GM23248 (cell line): ENCODE measurements around the gene CDC42SE1. TPM values are rescaled to one million over a fixed set of nuclear protein-coding genes. Genes with fewer than 3 reads are reported as not detected.

Source experiments
- DNase-seq: peaks from one replicate; pipeline ENCODE4 v3.0.0-alpha.2; 2015
- H2AFZ ChIP-seq: fragments of 200-600 bp; sonication (generic); 2 replicates; pipeline ENCODE4 v1.6.1; 2016; ENCODE audit warnings: antibody characterized with exemption
- H3F3A ChIP-seq: fragments of 200-600 bp; sonication (generic); 2 replicates; pipeline ENCODE4 v1.6.1; 2016; ENCODE audit warnings: mild to moderate bottlenecking, antibody characterized with exemption, mixed run types; ENCODE audit not compliant: insufficient read depth
- H3K27ac ChIP-seq: fragments of 200-600 bp; sonication (generic); 2 replicates; pipeline ENCODE4 v1.5.1; 2016; ENCODE audit warnings: mild to moderate bottlenecking
- H3K27me3 ChIP-seq: fragments of 200-600 bp; sonication (generic); replicated peaks from 2 replicates; pipeline ENCODE4 v1.6.1; 2016; ENCODE audit warnings: mild to moderate bottlenecking; ENCODE audit not compliant: insufficient read depth
- H3K36me3 ChIP-seq: fragments of 200-600 bp; sonication (generic); 2 replicates; pipeline ENCODE4 v1.6.1; 2016; ENCODE audit warnings: low read depth, mild to moderate bottlenecking
- H3K4me1 ChIP-seq: fragments of 200-600 bp; sonication (generic); 2 replicates; pipeline ENCODE4 v1.6.1; 2016; ENCODE audit warnings: mild to moderate bottlenecking; ENCODE audit not compliant: insufficient read depth
- H3K4me2 ChIP-seq: fragments of 200-600 bp; sonication (generic); one replicate; pipeline ENCODE4 v1.6.1; 2016; ENCODE audit warnings: mild to moderate bottlenecking; ENCODE audit not compliant: unreplicated experiment
- H3K4me3 ChIP-seq: fragments of 200-600 bp; sonication (generic); 2 replicates; pipeline ENCODE4 v1.5.1; 2016; ENCODE audit warnings: mild to moderate bottlenecking
- H3K79me2 ChIP-seq: fragments of 200-600 bp; sonication (generic); 2 replicates; pipeline ENCODE4 v1.6.1; 2016; ENCODE audit warnings: mild to moderate bottlenecking; ENCODE audit not compliant: insufficient read depth
- H3K9ac ChIP-seq: fragments of 200-600 bp; sonication (generic); 2 replicates; pipeline ENCODE4 v1.6.1; 2016; ENCODE audit warnings: mild to moderate bottlenecking
- H3K9me2 ChIP-seq: fragments of 200-600 bp; sonication (generic); 2 replicates; pipeline ENCODE4 v1.6.1; 2016; ENCODE audit warnings: mixed run types, mild to moderate bottlenecking, moderate library complexity; ENCODE audit not compliant: insufficient read depth
- H3K9me3 ChIP-seq: fragments of 200-600 bp; sonication (generic); one replicate; pipeline ENCODE4 v1.6.1; 2017; ENCODE audit warnings: low read depth
- H4K20me1 ChIP-seq: fragments of 200-600 bp; sonication (generic); 2 replicates; pipeline ENCODE4 v1.6.0; 2016; ENCODE audit not compliant: insufficient read depth
- EZH2 ChIP-seq: fragments of 200-600 bp; sonication (generic); IDR thresholded peaks from 2 replicates; pipeline ENCODE4 v1.6.1; 2018; ENCODE audit warnings: antibody characterized with exemption, mild to moderate bottlenecking; ENCODE audit not compliant: insufficient read depth, poor library complexity, severe bottlenecking
- EZH2phosphoT487 ChIP-seq: fragments of 200-600 bp; sonication (generic); IDR thresholded peaks from 2 replicates; pipeline ENCODE4 v1.6.1; 2018; ENCODE audit warnings: antibody characterized with exemption, moderate library complexity, mild to moderate bottlenecking, low read depth; ENCODE audit not compliant: insufficient read depth
- WGBS, 2 experiments: methylation state at CpG; one replicate each; pipeline ENCODE4 v1.1.6; 2015 to 2017; ENCODE audit warnings: low lambda C conversion rate in 2 of 2, low coverage in 1 of 2; ENCODE audit errors: missing lambda C conversion rate in 2 of 2; 5-methylcytosine and 5-hydroxymethylcytosine counted together
- in situ Hi-C: fragments of 300-500 bp; cut with MboI; formaldehyde crosslinking; loops from 2 replicates; pipeline ENCODE4 v1.15.0; 2020
- polyA plus RNA-seq: library from polyadenylated mRNA; unstranded; fragments of >200 nt; fragmentation: Nextera tagmentation; extraction: Ambion mirVana; gene quantifications from 2 replicates; pipeline ENCODE4 v1.2.1, GENCODE V29; 2016
- small RNA-seq: library from RNA; depleted of rRNA; stranded (forward); fragments of <200 nt; gene quantifications from one replicate; pipeline ENCODE3, GENCODE V24; 2014; ENCODE audit warnings: low read depth, low replicate concordance
- total RNA-seq: library from RNA; depleted of rRNA; stranded (reverse); fragments of >200 nt; shearing (Covaris generic); gene quantifications from 2 replicates; pipeline ENCODE4 v1.2.3, GENCODE V29; 2014; rRNA removed

Gene CDC42SE1
- total and polyA plus RNA-seq, 2 experiments from 2014 or later, result 18.2 to 52.2 TPM

DNA sequence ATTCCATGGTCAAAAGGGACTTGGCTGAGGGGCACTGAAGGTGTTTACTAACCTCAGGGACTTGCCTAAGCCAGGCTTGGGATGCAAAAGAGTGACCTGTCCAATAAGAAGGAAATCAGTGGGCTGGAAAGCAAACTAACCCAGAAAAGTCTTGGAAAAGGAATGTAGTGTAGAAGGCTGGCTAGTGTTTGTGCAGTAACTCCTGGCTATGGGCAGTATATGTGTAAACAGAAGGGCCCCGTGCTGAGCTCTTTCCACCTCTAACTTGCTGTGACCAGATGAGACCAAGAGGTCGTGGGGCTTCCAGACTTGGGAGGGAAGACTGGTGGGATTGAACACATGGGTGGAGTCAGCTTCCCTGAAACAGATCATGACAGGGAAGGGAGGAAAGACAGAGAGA, 56.8 kb downstream of the CDC42SE1 start:
- H3K4me2 ChIP-seq, result no peak overlapping the region
- in situ Hi-C loops, result no loop called here
- no peaks in the 10 kb centered on the region for H3K9me2 ChIP-seq
- H3K27me3 ChIP-seq, result no peaks in the 10 kb centered on the region
- no peak for DNase-seq
- no peak overlapping the region for H2AFZ ChIP-seq
- H3K4me1 ChIP-seq, result peaks cover 26% of the 10 kb centered on the region
- H3K4me3 ChIP-seq, result no peak overlapping the region
- no peak overlapping the region for H3K27ac ChIP-seq
- no peaks in the 10 kb centered on the region for H3K9me3 ChIP-seq
- WGBS, 2 experiments, result 24 to 43% methylated on average over 2 of the region's 2 CpGs
- TF ChIP-seq EZH2 (no peak), EZH2phosphoT487 (no peak)
- H3K9ac ChIP-seq, result no peak overlapping the region
- peaks cover 10% of the 10 kb centered on the region for H3F3A ChIP-seq
- no peaks in the 10 kb centered on the region for H4K20me1 ChIP-seq
- peaks cover 13% of the 10 kb centered on the region; the same call in 1 of the 2 replicates for H3K79me2 ChIP-seq
- no peaks in the 10 kb centered on the region for H3K36me3 ChIP-seq

DNA sequence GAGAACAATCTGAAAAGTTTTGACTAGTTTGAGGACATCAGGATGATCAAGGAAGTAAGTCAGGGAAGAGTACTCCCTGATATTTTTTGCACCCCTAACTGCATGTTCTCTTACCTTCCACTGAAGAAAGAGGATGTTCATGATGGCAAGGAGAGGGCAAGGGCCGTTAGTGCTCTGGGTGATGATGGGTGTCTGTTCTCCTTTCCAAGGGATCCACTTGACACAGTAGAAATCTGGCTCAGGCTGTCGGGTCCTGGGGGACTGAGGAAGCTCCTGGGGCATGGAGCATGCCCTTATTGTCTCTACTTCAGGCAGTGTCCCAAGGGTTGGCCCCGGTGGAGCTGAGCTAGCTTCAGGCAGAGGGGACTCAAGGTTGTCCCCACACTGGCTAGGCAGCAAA, 57.4 kb downstream of the CDC42SE1 start:
- Histone ChIP-seq H2AFZ (no peak overlapping the region), H3K27me3 (no peaks in the 10 kb centered on the region), H3K9me3 (no peaks in the 10 kb centered on the region), H3F3A (peaks cover 4% of the 10 kb centered on the region), H3K4me2 (no peak overlapping the region), H3K4me3 (no peak overlapping the region), H3K27ac (no peak overlapping the region), H3K36me3 (no peaks in the 10 kb centered on the region), H3K9me2 (no peaks in the 10 kb centered on the region), H3K79me2 (peaks cover 13% of the 10 kb centered on the region; the same call in 1 of the 2 replicates), H4K20me1 (no peaks in the 10 kb centered on the region), H3K4me1 (peaks cover 22% of the 10 kb centered on the region), H3K9ac (no peak overlapping the region)
- DNase-seq, result no peak
- TF ChIP-seq EZH2, result no peak
- no peak for TF ChIP-seq EZH2phosphoT487
- in situ Hi-C loops, result no loop called here
- whole genome bisulfite sequencing, 2 experiments, result 80 to 90% methylated on average over 3 of the region's 3 CpGs

DNA sequence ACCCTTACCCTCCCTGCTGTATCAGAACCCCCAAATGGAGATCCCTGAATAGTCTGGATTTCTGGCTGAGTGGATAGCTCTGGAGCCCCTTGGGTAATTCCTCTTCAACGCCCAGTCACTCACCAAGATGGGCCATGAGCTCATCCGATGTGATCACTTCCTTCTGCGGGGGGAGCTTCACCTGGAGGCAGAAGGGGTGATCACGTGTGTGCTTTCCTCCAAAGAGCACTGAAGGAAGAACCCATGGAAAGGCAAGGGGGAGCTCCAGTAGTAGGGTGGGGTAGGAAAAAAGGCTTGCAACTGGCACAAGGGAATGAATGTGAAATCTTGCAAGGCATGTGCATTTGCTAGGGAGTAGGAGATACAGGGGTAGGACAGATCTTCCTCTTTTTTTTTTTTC, 57.8 kb downstream of the CDC42SE1 start:
- Histone ChIP-seq H3K4me2 (no peak overlapping the region), H3K27me3 (no peaks in the 10 kb centered on the region), H3K4me1 (peaks cover 19% of the 10 kb centered on the region), H3K27ac (no peak overlapping the region), H4K20me1 (no peaks in the 10 kb centered on the region), H3K9ac (no peak overlapping the region), H3K4me3 (no peak overlapping the region), H3K79me2 (peaks cover 13% of the 10 kb centered on the region; the same call in 1 of the 2 replicates), H3K36me3 (no peaks in the 10 kb centered on the region), H3K9me2 (no peaks in the 10 kb centered on the region), H2AFZ (no peak overlapping the region), H3K9me3 (no peaks in the 10 kb centered on the region), H3F3A (no peaks in the 10 kb centered on the region)
- 83 to 85% methylated on average over 4 of the region's 4 CpGs for WGBS, 2 experiments
- DNase-seq, result no peak
- in situ Hi-C loops, result no loop called here
- TF ChIP-seq EZH2, result no peak
- TF ChIP-seq EZH2phosphoT487, result no peak

Small RNA genes lying within 50 kb of the gene (small RNA-seq; reads per million reads assigned to genes)
- not detected for gene RNU6-884P

Other genes starting within 250 kb of the CDC42SE1 start
- 31.0 and 34.7 TPM in 2 replicates for gene ARNT, start 183.0 kb downstream of the CDC42SE1 start, total RNA-seq
- 30.9 and 32.8 TPM in 2 replicates for gene ARNT, start 183.0 kb downstream of the CDC42SE1 start, polyA plus RNA-seq
- gene CTXND2, start 172.5 kb downstream of the CDC42SE1 start, total RNA-seq, result not detected in 2 replicates
- gene CTXND2, start 172.5 kb downstream of the CDC42SE1 start, polyA plus RNA-seq, result not detected in 2 replicates
- gene SETDB1, start 133.3 kb downstream of the CDC42SE1 start, total RNA-seq, result 21.4 and 30.2 TPM in 2 replicates
- 9.7 and 10.2 TPM in 2 replicates for gene SETDB1, start 133.3 kb downstream of the CDC42SE1 start, polyA plus RNA-seq
- 124 and 148 TPM in 2 replicates for gene CERS2, start 84.8 kb downstream of the CDC42SE1 start, total RNA-seq
- gene CERS2, start 84.8 kb downstream of the CDC42SE1 start, polyA plus RNA-seq, result 201 and 202 TPM in 2 replicates
- not detected in 2 replicates for gene ANXA9, start 77.3 kb downstream of the CDC42SE1 start, total RNA-seq
- gene ANXA9, start 77.3 kb downstream of the CDC42SE1 start, polyA plus RNA-seq, result 0.16 and 0.26 TPM in 2 replicates
- 7.7 and 9.1 TPM in 2 replicates for gene MINDY1, start 52.7 kb downstream of the CDC42SE1 start, total RNA-seq
- 4.6 and 6.1 TPM in 2 replicates for gene MINDY1, start 52.7 kb downstream of the CDC42SE1 start, polyA plus RNA-seq
- gene PRUNE1, start 51.2 kb downstream of the CDC42SE1 start, total RNA-seq, result 7.2 and 10.5 TPM in 2 replicates
- gene PRUNE1, start 51.2 kb downstream of the CDC42SE1 start, polyA plus RNA-seq, result 9.0 and 10.8 TPM in 2 replicates
- gene BNIPL, start 23.0 kb downstream of the CDC42SE1 start, total RNA-seq, result not detected in 2 replicates
- gene BNIPL, start 23.0 kb downstream of the CDC42SE1 start, polyA plus RNA-seq, result 0.09 TPM in 1 of 2 replicates, not detected in the other
- gene C1orf56, start 11.9 kb downstream of the CDC42SE1 start, total RNA-seq, result 1.0 and 2.8 TPM in 2 replicates
- 15.8 and 17.7 TPM in 2 replicates for gene C1orf56, start 11.9 kb downstream of the CDC42SE1 start, polyA plus RNA-seq
- 1.9 and 3.7 TPM in 2 replicates for gene MLLT11, start 775 bp upstream of the CDC42SE1 start, total RNA-seq
- gene MLLT11, start 775 bp upstream of the CDC42SE1 start, polyA plus RNA-seq, result 7.3 and 7.7 TPM in 2 replicates
- gene GABPB2, start 11.1 kb upstream of the CDC42SE1 start, total RNA-seq, result 14.7 and 14.9 TPM in 2 replicates
- gene GABPB2, start 11.1 kb upstream of the CDC42SE1 start, polyA plus RNA-seq, result 7.4 and 8.4 TPM in 2 replicates
- 1.4 and 3.8 TPM in 2 replicates for gene SEMA6C, start 87.0 kb upstream of the CDC42SE1 start, total RNA-seq
- 0.58 and 1.1 TPM in 2 replicates for gene SEMA6C, start 87.0 kb upstream of the CDC42SE1 start, polyA plus RNA-seq
- not detected in 2 replicates for gene TNFAIP8L2, start 97.0 kb upstream of the CDC42SE1 start, total RNA-seq
- gene TNFAIP8L2, start 97.0 kb upstream of the CDC42SE1 start, polyA plus RNA-seq, result not detected in 2 replicates
- 7.1 and 11.5 TPM in 2 replicates for gene LYSMD1, start 106.3 kb upstream of the CDC42SE1 start, total RNA-seq
- 3.4 and 4.4 TPM in 2 replicates for gene LYSMD1, start 106.3 kb upstream of the CDC42SE1 start, polyA plus RNA-seq
- gene SCNM1, start 106.5 kb upstream of the CDC42SE1 start, total RNA-seq, result 27.7 and 35.2 TPM in 2 replicates
- gene SCNM1, start 106.5 kb upstream of the CDC42SE1 start, polyA plus RNA-seq, result 73.3 and 77.4 TPM in 2 replicates
- not detected in 2 replicates for gene TMOD4, start 116.4 kb upstream of the CDC42SE1 start, total RNA-seq
- gene TMOD4, start 116.4 kb upstream of the CDC42SE1 start, polyA plus RNA-seq, result 0.24 TPM in 1 of 2 replicates, not detected in the other
- gene VPS72, start 130.6 kb upstream of the CDC42SE1 start, total RNA-seq, result 41.9 and 45.0 TPM in 2 replicates
- gene VPS72, start 130.6 kb upstream of the CDC42SE1 start, polyA plus RNA-seq, result 45.0 and 46.5 TPM in 2 replicates
- 53.5 and 62.8 TPM in 2 replicates for gene PIP5K1A, start 138.9 kb upstream of the CDC42SE1 start, total RNA-seq
- gene PIP5K1A, start 138.9 kb upstream of the CDC42SE1 start, polyA plus RNA-seq, result 33.9 and 35.1 TPM in 2 replicates
- gene PSMD4, start 195.1 kb upstream of the CDC42SE1 start, total RNA-seq, result 130 and 164 TPM in 2 replicates
- 166 and 175 TPM in 2 replicates for gene PSMD4, start 195.1 kb upstream of the CDC42SE1 start, polyA plus RNA-seq
- gene ZNF687, start 222.7 kb upstream of the CDC42SE1 start, total RNA-seq, result 16.9 and 21.5 TPM in 2 replicates
- gene ZNF687, start 222.7 kb upstream of the CDC42SE1 start, polyA plus RNA-seq, result 3.0 and 3.6 TPM in 2 replicates